ENCODE results near the gene IP6K1.
"Not testable (repeated sequence)": the region's sequence is repeated elsewhere in the genome, so short reads cannot be mapped to it uniquely, and the experiment has no call there.

The IP6K1 gene

DNA sequence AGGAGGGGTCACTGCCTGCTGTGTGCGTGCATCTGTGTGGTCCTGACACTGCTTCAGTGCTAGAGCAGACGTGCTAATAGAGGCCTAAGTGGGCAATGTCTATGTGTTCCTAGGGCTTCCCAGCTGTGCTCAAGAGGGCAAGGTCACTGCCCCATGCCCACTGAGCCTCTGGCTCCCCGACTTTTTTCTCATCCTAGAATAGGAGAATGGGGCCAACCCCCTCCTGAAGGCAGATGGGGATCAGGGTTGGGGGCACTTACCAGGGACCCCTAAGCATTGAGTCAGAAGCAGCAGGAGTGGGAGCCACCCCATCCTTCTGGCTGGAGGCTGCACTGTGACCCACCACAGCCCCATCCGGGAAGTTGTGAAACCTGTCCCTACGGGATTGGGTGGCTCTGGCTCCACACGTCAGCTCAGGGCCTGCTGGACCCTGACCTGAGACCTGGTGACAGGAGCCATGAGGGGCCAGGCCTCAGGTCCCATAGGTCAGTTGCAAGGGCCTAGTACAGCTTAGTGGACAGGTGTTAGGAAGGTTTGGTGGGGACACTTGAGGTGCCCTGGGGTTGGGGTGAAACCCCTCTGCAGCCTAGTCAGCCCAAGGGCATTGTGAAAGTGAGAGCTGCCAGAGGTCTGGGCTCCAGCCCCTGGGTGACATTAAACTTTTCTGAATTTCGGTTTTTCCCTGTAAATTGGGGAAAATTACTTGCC, 97.8 kb downstream of the IP6K1 start:
- peak; percentile 34 for DNase-seq (ENCODE audit: low spot score)

DNA sequence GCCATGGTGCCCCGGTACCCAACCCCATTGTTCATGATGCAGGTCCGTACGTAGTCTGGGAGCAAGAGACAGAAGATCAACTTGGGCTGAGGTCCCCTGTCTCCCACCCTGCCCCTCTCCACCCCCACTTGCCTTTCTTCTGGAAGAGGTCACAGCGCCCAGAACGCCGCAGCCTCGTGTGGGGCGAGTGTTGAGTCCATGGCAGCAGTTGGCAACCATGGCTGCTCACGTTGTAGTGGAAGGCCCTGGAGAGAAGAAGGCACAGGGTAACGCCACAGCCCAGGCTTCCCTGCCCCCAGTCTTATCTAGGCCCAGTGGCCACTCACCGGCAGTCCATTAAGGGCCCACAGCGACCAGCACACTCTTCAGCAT, 98.9 kb downstream of the IP6K1 start:
- DNase-seq (ENCODE audit: low spot score) = not testable (repeated sequence)

DNA sequence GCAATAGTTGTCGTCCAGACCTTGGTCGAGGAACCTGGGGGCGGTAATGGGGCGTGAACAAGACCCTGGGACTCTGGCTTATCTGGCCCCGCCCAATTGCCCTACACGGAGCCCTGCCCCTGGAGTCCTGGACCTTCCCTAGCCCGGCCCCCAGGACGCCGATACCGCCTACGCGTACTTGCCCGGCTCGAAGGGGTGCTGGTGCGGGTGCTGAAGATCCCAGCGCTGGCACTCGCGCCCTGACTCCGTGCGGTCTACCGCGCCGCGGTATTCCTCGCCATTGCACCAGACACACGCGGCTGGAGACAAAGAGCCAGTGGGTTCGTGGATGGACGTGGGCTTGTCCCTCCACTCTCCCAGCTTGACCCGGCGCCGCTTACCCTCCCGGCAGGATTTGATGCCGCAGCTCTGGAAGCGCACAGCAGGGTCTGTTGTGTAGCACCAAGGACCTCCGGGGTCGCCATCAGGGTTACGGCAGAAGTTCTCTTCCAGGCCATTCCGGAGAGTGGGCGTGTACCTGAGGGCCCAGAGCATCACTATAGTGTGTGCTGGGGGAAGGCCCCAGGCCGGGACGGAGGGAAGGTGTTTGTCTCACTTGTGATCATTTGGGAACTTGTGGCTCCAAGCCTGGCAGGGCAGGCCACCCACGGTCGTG, 99.4 kb downstream of the IP6K1 start:
- DNase-seq (ENCODE audit: low spot score) = peak; percentile 85

- DNase-seq (ENCODE audit: low spot score) = peak; percentile 55
These were observed 100.0 kb downstream of the IP6K1 start for GRCh38 chr3:49686346-49686745.

GRCh38 chr3:49685846-49686245, 100.5 kb downstream of the IP6K1 start:
- DNase-seq (ENCODE audit: low spot score) = not testable (repeated sequence)

GRCh38 chr3:49685103-49685502, 101.2 kb downstream of the IP6K1 start:
- DNase-seq (ENCODE audit: low spot score) = not testable (repeated sequence)

- not testable (repeated sequence) for DNase-seq (ENCODE audit: low spot score)
These were observed 101.9 kb downstream of the IP6K1 start for GRCh38 chr3:49684453-49684852.

GRCh38 chr3:49683162-49683561, 103.2 kb downstream of the IP6K1 start:
- no peak for DNase-seq (ENCODE audit: low spot score)

GRCh38 chr3:49681543-49681942, 104.8 kb downstream of the IP6K1 start:
- no peak for DNase-seq (ENCODE audit: low spot score)

GRCh38 chr3:49681232-49681522, 105.2 kb downstream of the IP6K1 start:
- no peak for DNase-seq (ENCODE audit: low spot score)

DNA sequence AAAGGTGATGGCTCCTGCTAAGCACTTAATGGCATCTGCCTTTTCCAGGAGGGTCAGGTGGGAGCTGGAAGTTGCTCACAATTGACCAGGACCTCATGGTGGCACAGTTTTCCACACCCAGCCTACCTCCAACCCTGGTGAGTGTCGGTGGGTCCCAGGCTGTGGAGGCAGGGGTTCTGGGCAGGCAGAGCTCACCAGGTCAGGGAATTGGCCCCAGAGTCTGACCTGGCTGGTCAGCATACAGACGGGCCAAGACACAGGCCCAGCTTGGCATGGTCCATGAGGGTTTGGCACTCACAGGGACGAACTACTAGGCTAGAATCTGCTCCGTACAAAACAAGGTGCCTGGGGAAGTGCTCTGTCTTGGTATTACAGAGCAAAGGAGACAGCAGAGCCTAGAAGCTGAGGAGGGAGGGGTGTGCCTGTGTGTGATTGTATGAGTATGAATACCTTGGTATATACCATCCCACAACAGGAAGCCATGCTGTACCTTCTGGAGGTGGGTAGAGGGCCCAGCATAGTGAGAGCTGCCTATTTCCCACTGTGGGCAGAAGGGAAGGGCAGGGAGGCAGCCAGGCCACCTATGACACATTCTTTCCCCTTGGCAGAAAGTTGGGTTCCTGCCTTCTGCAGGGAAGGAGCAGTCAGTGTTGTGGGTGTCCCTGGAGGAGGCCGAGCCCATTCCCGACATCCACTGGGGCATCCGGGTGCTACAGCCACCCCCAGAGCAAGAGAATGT, 105.7 kb downstream of the IP6K1 start:
- DNase-seq (ENCODE audit: low spot score) = no peak

- no peak for DNase-seq (ENCODE audit: low spot score)
These were observed 110.4 kb downstream of the IP6K1 start for GRCh38 chr3:49675912-49676311.

DNA sequence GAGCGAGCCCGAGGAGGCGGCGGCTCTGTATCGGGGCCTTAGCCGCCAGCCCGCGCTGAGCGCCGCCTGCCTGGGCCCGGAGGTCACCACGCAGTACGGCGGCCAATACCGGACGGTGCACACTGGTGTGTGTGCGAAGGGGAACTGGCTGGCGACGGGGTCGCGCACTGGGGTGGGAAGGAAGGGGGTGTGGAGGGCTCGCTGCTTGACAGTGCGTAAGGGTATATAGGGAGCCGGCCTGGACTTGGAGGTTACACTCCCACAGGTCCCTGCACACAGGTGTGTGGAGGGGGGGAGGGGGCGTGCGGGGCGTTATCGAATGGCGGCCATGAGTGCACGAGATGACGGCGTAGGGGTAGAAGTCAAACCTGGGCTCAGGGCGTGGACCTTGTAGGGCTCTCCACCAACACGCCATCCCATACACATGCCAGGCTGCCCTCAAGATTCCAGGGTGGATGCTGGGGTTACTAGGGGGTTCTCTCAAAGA, 111.8 kb downstream of the IP6K1 start:
- DNase-seq (ENCODE audit: low spot score) = no peak

Data from hematopoietic multipotent progenitor cell treated with erythropoietin and hydrocortisone succinate and interleukin-3 and kit ligand, for 17 days (in vitro differentiated cells).